Common myeloid progenitor, CD34-positive (primary cell): Measurements from ENCODE around the gene FOXP1.

Source experiments
- CTCF ChIA-PET: fragments of 350-600 bp; sonication (Branson Sonifier 250); formaldehyde crosslinking; loops from one replicate; lab custom pipeline; 2021; ENCODE audit warnings: antibody characterized with exemption; lab: Charles Lee
- POLR2A ChIA-PET: fragments of 350-600 bp; sonication (Branson Sonifier 250); formaldehyde crosslinking; loops from one replicate; lab custom pipeline; 2021; ENCODE audit warnings: antibody characterized with exemption; lab: Charles Lee
- DNase-seq, 3 donors: peaks; one replicate each; pipeline versions ENCODE4 v3.0.0 to v3.0.0-alpha.2; 2013
- H3K27ac ChIP-seq, 2 experiments: 1 replicate in 1 of 2; 2 replicates in 1 of 2; pipeline ENCODE4 v1.7.0; 2013; ENCODE audit warnings: inconsistent platforms in 2 of 2, low read length in 2 of 2, mild to moderate bottlenecking in 2 of 2, low read depth in 1 of 2, moderate library complexity in 1 of 2; ENCODE audit not compliant: severe bottlenecking in 2 of 2, insufficient read depth in 1 of 2, poor library complexity in 1 of 2
- H3K27me3 ChIP-seq, 5 experiments: replicated peaks in 2 of 5; 1 replicate in 3 of 5; 2 replicates in 2 of 5; pipeline versions ENCODE4 v1.6.1 to v1.7.0; 2013; ENCODE audit warnings: low read length in 4 of 5, mild to moderate bottlenecking in 2 of 5, moderate library complexity in 2 of 5, inconsistent platforms in 1 of 5; ENCODE audit not compliant: insufficient read depth in 5 of 5, control insufficient read depth in 4 of 5
- H3K36me3 ChIP-seq, 4 experiments: 1 replicate in 2 of 4; 2 replicates in 2 of 4; pipeline versions ENCODE4 v1.6.1 to v1.7.0; 2013; ENCODE audit warnings: low read length in 3 of 4, control low read depth in 1 of 4, mild to moderate bottlenecking in 1 of 4; ENCODE audit not compliant: control insufficient read depth in 4 of 4, insufficient read depth in 4 of 4
- H3K4me1 ChIP-seq, 4 experiments: 1 replicate in 3 of 4; 2 replicates in 1 of 4; pipeline versions ENCODE4 v1.6.1 to v1.7.1; 2013; ENCODE audit warnings: low read length in 3 of 4, mild to moderate bottlenecking in 3 of 4, control low read depth in 1 of 4, inconsistent platforms in 1 of 4, moderate library complexity in 1 of 4; ENCODE audit not compliant: control insufficient read depth in 4 of 4, insufficient read depth in 4 of 4; ENCODE audit errors: control extremely low read depth in 1 of 4
- H3K4me3 ChIP-seq, 7 experiments: 1 replicate in 4 of 7; 2 replicates in 3 of 7; pipeline versions ENCODE4 v1.5.1 to v1.7.0; 2013; ENCODE audit warnings: mild to moderate bottlenecking in 7 of 7, low read length in 6 of 7, moderate library complexity in 6 of 7, inconsistent platforms in 2 of 7, low read depth in 2 of 7, control low read depth in 1 of 7; ENCODE audit not compliant: insufficient read depth in 4 of 7, control insufficient read depth in 1 of 7; ENCODE audit errors: extremely low read depth in 1 of 7
- H3K9me3 ChIP-seq, 5 experiments: 1 replicate in 4 of 5; 2 replicates in 1 of 5; pipeline versions ENCODE4 v1.6.1 to v1.7.1; 2013; ENCODE audit warnings: low read length in 4 of 5, mild to moderate bottlenecking in 2 of 5, inconsistent platforms in 1 of 5, low read depth in 1 of 5, moderate library complexity in 1 of 5; ENCODE audit not compliant: control insufficient read depth in 4 of 5, insufficient read depth in 2 of 5; ENCODE audit errors: control extremely low read depth in 1 of 5
- WGBS: methylation state at CpG from one replicate; pipeline ENCODE4 v1.1.5; 2013; ENCODE audit not compliant: insufficient coverage; 5-methylcytosine and 5-hydroxymethylcytosine counted together

Gene FOXP1

GRCh38 chr3:71562938-71563337 lies 20.6 kb downstream of the FOXP1 start:
- no peak for DNase-seq
- Histone ChIP-seq H3K27me3 (no peaks in the 10 kb centered on the region), H3K27ac (no peak overlapping the region), H3K36me3 (peaks cover 14 to 45% (median 31%) of the 10 kb centered on the region in 4 experiments), H3K4me1 (peaks cover 0 to 3% (median 0%) of the 10 kb centered on the region in 4 experiments), H3K9me3 (peaks cover 0 to 3% (median 1%) of the 10 kb centered on the region in 5 experiments), H3K4me3 (no peak overlapping the region)
- CTCF ChIA-PET, result no interaction called here
- POLR2A ChIA-PET, result no interaction called here

GRCh38 chr3:71560665-71561064 lies 22.9 kb downstream of the FOXP1 start:
- Histone ChIP-seq H3K4me3 (no peak overlapping the region), H3K27ac (no peak overlapping the region), H3K27me3 (no peaks in the 10 kb centered on the region), H3K9me3 (peaks cover 0 to 3% (median 1%) of the 10 kb centered on the region in 5 experiments), H3K36me3 (peaks cover 12 to 35% (median 26%) of the 10 kb centered on the region in 4 experiments), H3K4me1 (peaks cover 0 to 3% (median 0%) of the 10 kb centered on the region in 4 experiments)
- WGBS, result 100% methylated on average over 1 of the region's 2 CpGs
- POLR2A ChIA-PET, result no interaction called here
- no peak for DNase-seq
- CTCF ChIA-PET, result interaction anchor here (1.3 kb wide), 1 partner anchor 15 kb away, joined by 5 read pairs; no protein-coding TSS in a partner anchor

- DNase-seq, result no peak
- POLR2A ChIA-PET, result no interaction called here
- 100% methylated on average over 4 of the region's 4 CpGs for WGBS
These were observed 23.9 kb downstream of the FOXP1 start for GRCh38 chr3:71559578-71560162.

GRCh38 chr3:71559021-71559420 lies 24.5 kb downstream of the FOXP1 start:
- H3K27ac ChIP-seq, result no peak overlapping the region
- peaks cover 0 to 8% (median 2%) of the 10 kb centered on the region in 4 experiments for H3K4me1 ChIP-seq
- H3K36me3 ChIP-seq, result peaks cover 14 to 25% (median 19%) of the 10 kb centered on the region in 4 experiments
- WGBS, result 96% methylated on average over 2 of the region's 3 CpGs
- H3K27me3 ChIP-seq, result no peaks in the 10 kb centered on the region
- peaks cover 0 to 3% (median 1%) of the 10 kb centered on the region in 5 experiments for H3K9me3 ChIP-seq
- no peak for DNase-seq
- ChIA-PET CTCF (interaction anchor here (1.0 to 1.4 kb wide), 2 partner anchors 149 to 169 kb away, joined by 3 to 4 read pairs; no protein-coding TSS in a partner anchor), POLR2A (interaction anchor here (0.7 kb wide), 1 partner anchor 11 kb away, joined by 4 read pairs; no protein-coding TSS in a partner anchor)
- no peak overlapping the region for H3K4me3 ChIP-seq

More at GRCh38 chr3:71559578-71560162, 23.9 kb downstream of the FOXP1 start:
- Histone ChIP-seq H3K36me3 (peaks cover 14 to 28% (median 25%) of the 10 kb centered on the region in 4 experiments), H3K27me3 (no peaks in the 10 kb centered on the region), H3K9me3 (peaks cover 0 to 3% (median 1%) of the 10 kb centered on the region in 5 experiments), H3K27ac (no peak overlapping the region), H3K4me3 (no peak overlapping the region), H3K4me1 (peaks cover 0 to 5% (median 3%) of the 10 kb centered on the region in 4 experiments)
- CTCF ChIA-PET, result interaction anchor here (0.9 to 1.4 kb wide), 4 partner anchors 14 to 170 kb away, joined by 3 to 5 read pairs (median 4); no protein-coding TSS in a partner anchor

- Histone ChIP-seq H3K27me3 (no peaks in the 10 kb centered on the region), H3K36me3 (peaks cover 0 to 7% (median 5%) of the 10 kb centered on the region in 4 experiments), H3K4me3 (no peak overlapping the region), H3K9me3 (no peaks in the 10 kb centered on the region), H3K27ac (no peak overlapping the region), H3K4me1 (peaks cover 0 to 21% (median 9%) of the 10 kb centered on the region in 4 experiments)
- no CpG with 5 or more reads among the region's 1 CpG for WGBS
- no peak for DNase-seq
- ChIA-PET CTCF (interaction anchor here (1.4 kb wide), 1 partner anchor 117 kb away, joined by 3 read pairs; no protein-coding TSS in a partner anchor), POLR2A (no interaction called here)
These were observed 28.9 kb downstream of the FOXP1 start for GRCh38 chr3:71554649-71555048.

- H3K4me1 ChIP-seq, result peaks cover 13 to 41% (median 29%) of the 10 kb centered on the region in 4 experiments
- no CpG with 5 or more reads among the region's 3 CpGs for WGBS
- DNase-seq, result peak in 2 of 3 donors; percentile 31 to 56
These were observed 32.1 kb downstream of the FOXP1 start for GRCh38 chr3:71551311-71551919.

More at GRCh38 chr3:71551311-71551919, 32.1 kb downstream of the FOXP1 start:
- no peaks in the 10 kb centered on the region for H3K9me3 ChIP-seq
- ChIA-PET CTCF (interaction anchor here (1.5 kb wide), 1 partner anchor 14 kb away, joined by 3 read pairs; no protein-coding TSS in a partner anchor), POLR2A (no interaction called here)
- H3K27ac ChIP-seq, result no peak overlapping the region
- no peak overlapping the region for H3K4me3 ChIP-seq
- no peaks in the 10 kb centered on the region for H3K27me3 ChIP-seq
- H3K36me3 ChIP-seq, result peaks cover 0 to 3% (median 2%) of the 10 kb centered on the region in 4 experiments
